ENCODE measurements around the gene CELF5.
A peak's percentile ranks its signal among the peaks of the same experiment; 100 is the strongest.

GRCh38 chr19:3250675-3251074 is 26.2 kb downstream of the CELF5 start:
- TF ChIP-seq CTCF (conservative IDR thresholded peaks at IDR 0.05; ENCODE audit: low read depth in 2 of 2) (peak; percentile 46 to 71), EZH2 (IDR thresholded peaks at IDR 0.05; ENCODE audit: low read depth, unreplicated experiment) (no peak), POLR2AphosphoS5 (IDR thresholded peaks at IDR 0.05; ENCODE audit: low read depth) (no peak), JUNB (IDR thresholded peaks at IDR 0.05; ENCODE audit: unreplicated experiment) (no peak), REST (IDR thresholded peaks at IDR 0.05; ENCODE audit: unreplicated experiment) (no peak), EZH2phosphoT487 (IDR thresholded peaks at IDR 0.05; ENCODE audit: unreplicated experiment) (no peak), ZNF114 (CRISPR knock-in tag; IDR thresholded peaks at IDR 0.05) (no peak), NANOG (IDR thresholded peaks at IDR 0.05; ENCODE audit: borderline replicate concordance) (no peak), ETS1 (IDR thresholded peaks at IDR 0.05) (no peak), CREB1 (CRISPR knock-in tag; IDR thresholded peaks at IDR 0.05; ENCODE audit: low read depth) (no peak), STAT1 (IDR thresholded peaks at IDR 0.05; ENCODE audit: unreplicated experiment) (no peak), ZNF462 (CRISPR knock-in tag; IDR thresholded peaks at IDR 0.05) (no peak)

Data from GM23338 (cell line).